GM18519 (cell line): Measurements from ENCODE around the gene TNS3.
"Not testable (repeated sequence)": the region's sequence is repeated elsewhere in the genome, so short reads cannot be mapped to it uniquely, and the experiment has no call there.

Source experiments
- ATAC-seq: cut with Tn5 transposase; IDR thresholded peaks from one replicate; pipeline ENCODE4 v1.9.1; 2021; ENCODE audit warnings: mild to moderate bottlenecking, moderate library complexity; ENCODE audit not compliant: unreplicated experiment, low FRiP score

TNS3 gene

GRCh38 chr7:47456210-47456955, 125.5 kb downstream of the TNS3 start:
- ATAC-seq = no peak

- no peak for ATAC-seq
Measured at GRCh38 chr7:47455872-47456185, 126.1 kb downstream of the TNS3 start.

- ATAC-seq = no peak
Measured at GRCh38 chr7:47454974-47455871, 126.7 kb downstream of the TNS3 start.

- no peak for ATAC-seq
Measured at GRCh38 chr7:47454069-47454973, 127.6 kb downstream of the TNS3 start.

- ATAC-seq = no peak
Measured at GRCh38 chr7:47453093-47454061, 128.5 kb downstream of the TNS3 start.

- ATAC-seq = no peak
Measured at GRCh38 chr7:47452715-47453092, 129.2 kb downstream of the TNS3 start.

- ATAC-seq = no peak
Measured at GRCh38 chr7:47452295-47452694, 129.6 kb downstream of the TNS3 start.

GRCh38 chr7:47451851-47452205, 130.1 kb downstream of the TNS3 start:
- no peak for ATAC-seq

- no peak for ATAC-seq
Measured at GRCh38 chr7:47449810-47450590, 131.9 kb downstream of the TNS3 start.

GRCh38 chr7:47448971-47449370, 132.9 kb downstream of the TNS3 start:
- ATAC-seq = no peak

- ATAC-seq = no peak
Measured at GRCh38 chr7:47447621-47448349, 134.1 kb downstream of the TNS3 start.

- no peak for ATAC-seq
Measured at GRCh38 chr7:47446871-47447466, 134.9 kb downstream of the TNS3 start.

- no peak for ATAC-seq
Measured at GRCh38 chr7:47444376-47445098, 137.4 kb downstream of the TNS3 start.

GRCh38 chr7:47443049-47443448, 138.9 kb downstream of the TNS3 start:
- no peak for ATAC-seq

- ATAC-seq = no peak
Measured at GRCh38 chr7:47442605-47442865, 139.4 kb downstream of the TNS3 start.

GRCh38 chr7:47441796-47442604, 139.9 kb downstream of the TNS3 start:
- no peak for ATAC-seq

GRCh38 chr7:47441048-47441447, 140.9 kb downstream of the TNS3 start:
- not testable (repeated sequence) for ATAC-seq
